A673 (cell line): ENCODE results near the gene CYP26C1. TPM values are rescaled to one million over a fixed set of nuclear protein-coding genes. Genes with fewer than 3 reads are reported as not detected.

Source experiments
- BruUV-seq: library from RNA; stranded (reverse); fragments of 400-500 nt; replicated peaks from 2 replicates; lab custom pipeline; 2021; lab: Mats Ljungman, UMichigan
- CTCF ChIA-PET: fragments of 300-600 bp; sonication (Branson Sonifier 250); formaldehyde crosslinking; loops from one replicate; lab custom pipeline; 2022; ENCODE audit warnings: antibody characterized with exemption; lab: Charles Lee
- POLR2A ChIA-PET: fragments of 300-600 bp; sonication (Branson Sonifier 250); formaldehyde crosslinking; loops from one replicate; lab custom pipeline; 2022; ENCODE audit warnings: antibody characterized with exemption; ENCODE audit not compliant: low non-redundant PET; lab: Charles Lee
- DNase-seq: peaks from one replicate; pipeline ENCODE4 v3.0.0-alpha.2; 2015; ENCODE audit warnings: low spot score
- H3K27ac ChIP-seq: fragments of 200-600 bp; sonication (generic); 2 replicates; pipeline ENCODE4 v1.5.1; 2016; ENCODE audit warnings: mixed run types, low read depth, mild to moderate bottlenecking, mixed read lengths, antibody characterized with exemption, low read length; ENCODE audit not compliant: poor library complexity, severe bottlenecking
- H3K27me3 ChIP-seq: fragments of 200-600 bp; sonication (generic); replicated peaks from 2 replicates; pipeline ENCODE4 v1.6.1; 2017; ENCODE audit warnings: mixed run types, low read depth, mild to moderate bottlenecking, mixed read lengths, antibody characterized with exemption, low read length; ENCODE audit not compliant: insufficient read depth, poor library complexity
- H3K36me3 ChIP-seq: fragments of 200-600 bp; sonication (generic); 2 replicates; pipeline ENCODE4 v1.6.1; 2016; ENCODE audit warnings: mixed run types, mild to moderate bottlenecking, mixed read lengths, antibody characterized with exemption, low read length; ENCODE audit not compliant: insufficient read depth, poor library complexity, severe bottlenecking
- H3K4me1 ChIP-seq: fragments of 200-600 bp; sonication (generic); 2 replicates; pipeline ENCODE4 v1.6.1; 2017; ENCODE audit warnings: mixed run types, mild to moderate bottlenecking, mixed read lengths, antibody characterized with exemption, low read length; ENCODE audit not compliant: insufficient read depth, poor library complexity, severe bottlenecking
- H3K4me3 ChIP-seq: fragments of 200-600 bp; sonication (generic); 2 replicates; pipeline ENCODE4 v1.5.1; 2016; ENCODE audit warnings: low read depth, mixed run types, mild to moderate bottlenecking, mixed read lengths, low read length; ENCODE audit not compliant: poor library complexity, severe bottlenecking
- H3K9me3 ChIP-seq: fragments of 200-600 bp; sonication (generic); 2 replicates; pipeline ENCODE4 v1.6.1; 2016; ENCODE audit warnings: mixed run types, low read depth, mild to moderate bottlenecking, mixed read lengths, antibody characterized with exemption, low read length; ENCODE audit not compliant: poor library complexity, severe bottlenecking
- CTCF ChIP-seq: fragments of 300-800, 200-600 bp; sonication (generic); conservative IDR thresholded peaks from 2 replicates; pipeline ENCODE4 v1.5.1; 2017; ENCODE audit warnings: low read depth, mild to moderate bottlenecking, antibody characterized with exemption, low read length, moderate library complexity, mixed read lengths
- EZH2 ChIP-seq: fragments of 200-600 bp; sonication (generic); IDR thresholded peaks from 2 replicates; pipeline ENCODE4 v1.6.1; 2017; ENCODE audit warnings: borderline replicate concordance, low read depth, mild to moderate bottlenecking, mixed read lengths, antibody characterized with exemption, low read length; ENCODE audit not compliant: poor library complexity, severe bottlenecking
- intact Hi-C: fragments of 100-400 bp; cut with micrococcal nuclease; formaldehyde crosslinking; loops from one replicate; pipeline ENCODE4 v1.10.0; 2022; ENCODE audit not compliant: unreplicated experiment
- total RNA-seq: library from RNA; stranded (reverse); gene quantifications from 2 replicates; pipeline ENCODE4 v1.2.3, GENCODE V29; 2021

Gene CYP26C1
- total RNA-seq, 1 experiment from 2014 or later = 0.13 TPM

- no TSS peak for BruUV-seq
- no peak overlapping the region for H3K4me3 ChIP-seq
- peaks cover 17% of the 10 kb centered on the region for H3K27me3 ChIP-seq
- no peaks in the 10 kb centered on the region for H3K9me3 ChIP-seq
- no peaks in the 10 kb centered on the region for H3K36me3 ChIP-seq
- no peak overlapping the region for H3K27ac ChIP-seq
- TF ChIP-seq CTCF (no peak), EZH2 (no peak)
- no peaks in the 10 kb centered on the region for H3K4me1 ChIP-seq
- intact Hi-C loops = loop anchor here (1.0 to 10.0 kb wide), 2 partner anchors 207 to 403 kb away; partner anchors contain the start of gene MYOF
- no peak for DNase-seq
- ChIA-PET POLR2A (no interaction called here), CTCF (interaction anchor here (0.6 to 0.7 kb wide), 2 partner anchors 142 to 210 kb away, joined by 3 read pairs; no protein-coding TSS in a partner anchor)
These were observed 21.2 kb downstream of the CYP26C1 start for GRCh38 chr10:93081834-93082233.

GRCh38 chr10:93083743-93084539 is 23.3 kb downstream of the CYP26C1 start:
- POLR2A ChIA-PET = no interaction called here
- DNase-seq = no peak
- CTCF ChIA-PET = no interaction called here
- Histone ChIP-seq H3K27me3 (no peaks in the 10 kb centered on the region), H3K36me3 (no peaks in the 10 kb centered on the region), H3K27ac (no peak overlapping the region), H3K9me3 (no peaks in the 10 kb centered on the region), H3K4me3 (no peak overlapping the region), H3K4me1 (no peaks in the 10 kb centered on the region)
- intact Hi-C loops = loop anchor here (10.0 kb wide), 1 partner anchor 401 kb away; the partner anchor contains the start of gene MYOF
- no TSS peak for BruUV-seq
- TF ChIP-seq CTCF (no peak), EZH2 (no peak)

- DNase-seq = no peak
- BruUV-seq = no TSS peak
- TF ChIP-seq CTCF = no peak
- no peak for TF ChIP-seq EZH2
- intact Hi-C loops = loop anchor here (10.0 kb wide), 1 partner anchor 399 kb away; the partner anchor contains the start of gene MYOF
- Histone ChIP-seq H3K9me3 (no peaks in the 10 kb centered on the region), H3K27ac (no peak overlapping the region), H3K4me3 (no peak overlapping the region), H3K4me1 (no peaks in the 10 kb centered on the region), H3K27me3 (no peaks in the 10 kb centered on the region), H3K36me3 (no peaks in the 10 kb centered on the region)
- ChIA-PET CTCF (interaction anchor here (0.5 kb wide), 1 partner anchor 543 kb away, joined by 3 read pairs; no protein-coding TSS in a partner anchor), POLR2A (no interaction called here)
These were observed 24.8 kb downstream of the CYP26C1 start for GRCh38 chr10:93085272-93085859.
